Measurements from ENCODE around the gene BRD9.
"Not testable (repeated sequence)": the region's sequence is repeated elsewhere in the genome, so short reads cannot be mapped to it uniquely, and the experiment has no call there.

Gene BRD9

GRCh38 chr5:843371-843770 lies 49.2 kb downstream of the BRD9 start:
- not testable (repeated sequence) for DNase-seq

- not testable (repeated sequence) for DNase-seq
These were observed 50.0 kb downstream of the BRD9 start for GRCh38 chr5:842402-843221.

- DNase-seq, result not testable (repeated sequence)
These were observed 50.8 kb downstream of the BRD9 start for GRCh38 chr5:841531-842401.

GRCh38 chr5:840974-841435 lies 51.6 kb downstream of the BRD9 start:
- not testable (repeated sequence) for DNase-seq

- DNase-seq, result not testable (repeated sequence)
These were observed 52.3 kb downstream of the BRD9 start for GRCh38 chr5:840118-840973.

- DNase-seq, result not testable (repeated sequence)
These were observed 54.2 kb downstream of the BRD9 start for GRCh38 chr5:838431-838851.

GRCh38 chr5:837621-838121 lies 54.9 kb downstream of the BRD9 start:
- DNase-seq, result not testable (repeated sequence)

- not testable (repeated sequence) for DNase-seq
These were observed 56.5 kb downstream of the BRD9 start for GRCh38 chr5:835933-836612.

- DNase-seq, result not testable (repeated sequence)
These were observed 58.6 kb downstream of the BRD9 start for GRCh38 chr5:834013-834412.

- DNase-seq, result not testable (repeated sequence)
These were observed 64.4 kb downstream of the BRD9 start for GRCh38 chr5:828194-828593.

- peak; percentile 14 for DNase-seq
These were observed 67.1 kb downstream of the BRD9 start for GRCh38 chr5:825544-825943.

- DNase-seq, result no peak
These were observed 71.1 kb downstream of the BRD9 start for GRCh38 chr5:821504-821903.

- DNase-seq, result no peak
These were observed 72.4 kb downstream of the BRD9 start for GRCh38 chr5:820245-820644.

GRCh38 chr5:819078-819477 lies 73.5 kb downstream of the BRD9 start:
- no peak for DNase-seq

GRCh38 chr5:816176-816575 lies 76.4 kb downstream of the BRD9 start:
- DNase-seq, result no peak

GRCh38 chr5:815449-815848 lies 77.2 kb downstream of the BRD9 start:
- no peak for DNase-seq

All from CD4-positive, alpha-beta T cell treated with Interleukin-17A for 4 hours (primary cell).